HepG2 (cell line): ENCODE results near the gene ZNF546. TPM values are rescaled to one million over a fixed set of nuclear protein-coding genes. Genes with fewer than 3 reads are reported as not detected.
A peak's percentile ranks its signal among the peaks of the same experiment; 100 is the strongest.

Experiments used
- ASH2L ChIP-seq: fragments of 300-600, 200-600 bp; sonication (generic); IDR thresholded peaks from 2 replicates; pipeline ENCODE4 v1.7.0; 2017; ENCODE audit warnings: low read depth, mild to moderate bottlenecking, moderate library complexity, mixed read lengths, low read length; ENCODE audit not compliant: insufficient read length
- CBFB ChIP-seq: sonication (generic); formaldehyde crosslinking; IDR thresholded peaks from 2 replicates; pipeline ENCODE4 v1.4.0; 2020; ENCODE audit warnings: missing genetic modification reagents
- CENPT ChIP-seq: sonication (generic); formaldehyde crosslinking; IDR thresholded peaks from 2 replicates; pipeline ENCODE4 v1.8.0; 2022; ENCODE audit warnings: low read depth, mild to moderate bottlenecking, moderate library complexity, missing genetic modification reagents
- CENPX ChIP-seq: sonication (generic); formaldehyde crosslinking; IDR thresholded peaks from 2 replicates; pipeline ENCODE4 v1.9.0; 2021; ENCODE audit warnings: mild to moderate bottlenecking, missing genetic modification reagents, moderate library complexity
- DMAP1 ChIP-seq: IDR thresholded peaks from 2 replicates; pipeline ENCODE4 v1.6.1; 2016
- GTF3A ChIP-seq: sonication (generic); formaldehyde crosslinking; conservative IDR thresholded peaks from 2 replicates; pipeline ENCODE4 v1.4.0; 2020; ENCODE audit warnings: mild to moderate bottlenecking, missing genetic modification reagents
- HMGA1 ChIP-seq: sonication (generic); formaldehyde crosslinking; conservative IDR thresholded peaks from 2 replicates; pipeline ENCODE4 v1.4.0; 2020; ENCODE audit warnings: missing genetic modification reagents
- JARID2 ChIP-seq: sonication (generic); formaldehyde crosslinking; IDR thresholded peaks from 2 replicates; pipeline ENCODE4 v1.8.1; 2023; ENCODE audit warnings: missing genetic modification reagents, inconsistent platforms; ENCODE audit not compliant: insufficient replicate concordance
- MLLT10 ChIP-seq: sonication (generic); formaldehyde crosslinking; IDR thresholded peaks from 2 replicates; pipeline ENCODE4 v1.4.0; 2020; ENCODE audit warnings: missing genetic modification reagents
- MYC ChIP-seq: sonication (generic); formaldehyde crosslinking; IDR thresholded peaks from 2 replicates; pipeline ENCODE4 v1.9.0; 2021; ENCODE audit warnings: missing genetic modification reagents, borderline replicate concordance
- NONO ChIP-seq, 2 experiments: fragments of 450-650 bp in 1 of 2; sonication (generic) in 1 of 2; formaldehyde crosslinking in 1 of 2; IDR thresholded peaks in 1 of 2; conservative IDR thresholded peaks in 1 of 2; 2 replicates each; pipeline versions ENCODE4 v1.6.1 to v1.8.0; 2017 to 2022; ENCODE audit warnings: mild to moderate bottlenecking in 1 of 2, missing genetic modification reagents in 1 of 2, moderate library complexity in 1 of 2
- PRMT3 ChIP-seq: sonication (generic); formaldehyde crosslinking; IDR thresholded peaks from 2 replicates; pipeline ENCODE4 v1.8.1; 2022; ENCODE audit warnings: low read depth, mild to moderate bottlenecking, moderate library complexity, missing genetic modification reagents, borderline replicate concordance
- RFX1 ChIP-seq: fragments of 450-650 bp; IDR thresholded peaks from 2 replicates; pipeline ENCODE4 v1.6.1; 2017
- SP2 ChIP-seq: sonication (generic); formaldehyde crosslinking; IDR thresholded peaks from 2 replicates; pipeline ENCODE4 v1.5.1; 2020; ENCODE audit warnings: mild to moderate bottlenecking, missing genetic modification reagents
- SRF ChIP-seq: IDR thresholded peaks from 2 replicates; pipeline ENCODE4 v1.6.1; 2011; ENCODE audit warnings: mild to moderate bottlenecking, low read depth, low read length, moderate library complexity
- TGIF2 ChIP-seq: IDR thresholded peaks from 2 replicates; pipeline ENCODE4 v1.6.1; 2016; ENCODE audit warnings: control low read depth, missing compliant biosample characterization
- ZFY ChIP-seq: sonication (generic); formaldehyde crosslinking; IDR thresholded peaks from 2 replicates; pipeline ENCODE4 v1.4.0; 2020; ENCODE audit warnings: missing genetic modification reagents
- ZNF24 ChIP-seq: fragments of 450-650 bp; IDR thresholded peaks from 2 replicates; pipeline ENCODE4 v1.6.1; 2017; ENCODE audit warnings: antibody characterized with exemption, mild to moderate bottlenecking
- ZNF616 ChIP-seq: sonication (generic); formaldehyde crosslinking; IDR thresholded peaks from 2 replicates; pipeline ENCODE4 v1.5.0; 2020; ENCODE audit warnings: low read depth, mild to moderate bottlenecking, missing genetic modification reagents
- ZSCAN30 ChIP-seq: sonication (generic); formaldehyde crosslinking; IDR thresholded peaks from 2 replicates; pipeline ENCODE4 v1.5.0; 2020; ENCODE audit warnings: mild to moderate bottlenecking, missing genetic modification reagents
- polyA plus RNA-seq, 8 experiments: library from polyadenylated mRNA; depleted of rRNA in 3 of 8; stranded (reverse) in 7 of 8; unstranded in 1 of 8; fragments of >200 nt; fragmentation: Illumina TruSeq in 4 of 8; extraction: Trizol in 4 of 8; gene quantifications; 2 replicates each; pipeline versions ENCODE4 v1.2.1 to v1.2.3, GENCODE V29; 2011 to 2016; ENCODE audit warnings: low read depth in 4 of 8, missing spikeins in 1 of 8, mixed read lengths in 1 of 8; ENCODE audit not compliant: insufficient read depth in 1 of 8
- total RNA-seq, 5 experiments: library from RNA; depleted of rRNA; stranded (reverse); fragments of >200 nt; fragmentation: Illumina TruSeq; extraction: Trizol; gene quantifications; 2 replicates each; pipeline ENCODE4 v1.2.3, GENCODE V29; 2016; ENCODE audit warnings: low read depth in 1 of 5
- TF ChIP-seq, protein P1 (sequence below): IDR thresholded peaks from 2 replicates; pipeline ENCODE4 v1.6.1; 2016; ENCODE audit warnings: mild to moderate bottlenecking
- TF ChIP-seq, protein P2 (sequence below): sonication (generic); formaldehyde crosslinking; IDR thresholded peaks from 2 replicates; pipeline ENCODE4 v1.5.1; 2020; ENCODE audit warnings: mild to moderate bottlenecking, moderate library complexity, missing genetic modification reagents
- TF ChIP-seq, protein P3 (sequence below): sonication (generic); formaldehyde crosslinking; IDR thresholded peaks from 2 replicates; pipeline ENCODE4 v1.4.0; 2020; ENCODE audit warnings: mild to moderate bottlenecking, missing genetic modification reagents
- TF ChIP-seq, protein P4 (sequence below): sonication (generic); formaldehyde crosslinking; IDR thresholded peaks from 2 replicates; pipeline ENCODE4 v1.4.0; 2020; ENCODE audit warnings: low read depth, mild to moderate bottlenecking, missing genetic modification reagents
- TF ChIP-seq, protein P5 (sequence below): sonication (generic); formaldehyde crosslinking; conservative IDR thresholded peaks from 2 replicates; pipeline ENCODE4 v1.5.0; 2020; ENCODE audit warnings: missing genetic modification reagents

Gene ZNF546
- total and polyA plus RNA-seq, 2 of the 13 experiments (the other 11 are each of a cell fraction or from before 2014, with no cell fraction given) = 2.2 to 4.1 TPM

DNA sequence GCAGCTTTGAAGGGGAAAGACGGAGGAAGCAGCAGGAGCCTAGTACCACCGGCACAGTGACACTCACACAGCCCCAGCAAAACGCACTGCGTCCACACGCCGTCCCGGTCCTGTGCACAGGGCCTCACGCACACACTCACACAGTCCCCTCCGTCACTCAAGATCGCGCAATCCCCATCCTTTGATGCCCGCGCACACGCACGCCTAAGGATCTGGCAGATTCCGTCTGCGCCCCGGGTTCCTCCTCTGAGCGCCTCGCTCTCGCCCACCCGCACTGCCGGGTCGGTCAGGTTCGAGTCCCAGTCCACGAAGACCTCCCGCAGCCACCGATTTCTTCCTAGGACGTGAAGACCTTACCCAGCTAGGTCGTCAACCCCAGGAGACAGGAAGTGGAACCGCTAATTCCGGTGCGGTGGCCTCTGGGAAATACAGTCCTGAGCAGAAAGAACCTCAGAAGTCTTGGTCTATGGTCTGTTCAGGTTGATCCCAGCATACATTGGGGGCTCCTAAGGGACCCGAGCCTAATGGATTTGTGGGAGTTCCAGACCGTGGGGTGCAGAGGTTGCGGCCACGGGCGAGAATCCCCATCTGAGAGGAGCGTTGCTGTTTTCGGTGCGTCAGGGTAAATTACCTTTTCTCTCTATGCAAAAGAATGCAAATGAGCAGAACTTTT, 59.1 kb downstream of the ZNF546 start, which contains the start of gene ZNF780B (continued):
- TF ChIP-seq GTF3A (CRISPR knock-in tag) (no peak), JARID2 (no peak), ZFY (CRISPR knock-in tag) (peak; percentile 82), SP2 (no peak), ASH2L (peak; percentile 77), ZSCAN30 (CRISPR knock-in tag) (no peak), CENPT (no peak), HMGA1 (CRISPR knock-in tag) (no peak), CENPX (CRISPR knock-in tag) (no peak), SRF (no peak), TGIF2 (CRISPR knock-in tag) (no peak), DMAP1 (0 out of 2 replicates have a peak, but pooled peaks have one; percentile 41), CBFB (no peak), MYC (peak; percentile 71), ZNF24 (no peak), NONO (IDR thresholded peaks at IDR 0.05) (no peak), NONO (CRISPR knock-in tag; conservative IDR thresholded peaks at IDR 0.05) (no peak; the same call in 1 of the 2 replicates), ZNF616 (CRISPR knock-in tag) (no peak), MLLT10 (CRISPR knock-in tag) (no peak), RFX1 (no peak), PRMT3 (no peak)
- TF ChIP-seq, protein P1, sequence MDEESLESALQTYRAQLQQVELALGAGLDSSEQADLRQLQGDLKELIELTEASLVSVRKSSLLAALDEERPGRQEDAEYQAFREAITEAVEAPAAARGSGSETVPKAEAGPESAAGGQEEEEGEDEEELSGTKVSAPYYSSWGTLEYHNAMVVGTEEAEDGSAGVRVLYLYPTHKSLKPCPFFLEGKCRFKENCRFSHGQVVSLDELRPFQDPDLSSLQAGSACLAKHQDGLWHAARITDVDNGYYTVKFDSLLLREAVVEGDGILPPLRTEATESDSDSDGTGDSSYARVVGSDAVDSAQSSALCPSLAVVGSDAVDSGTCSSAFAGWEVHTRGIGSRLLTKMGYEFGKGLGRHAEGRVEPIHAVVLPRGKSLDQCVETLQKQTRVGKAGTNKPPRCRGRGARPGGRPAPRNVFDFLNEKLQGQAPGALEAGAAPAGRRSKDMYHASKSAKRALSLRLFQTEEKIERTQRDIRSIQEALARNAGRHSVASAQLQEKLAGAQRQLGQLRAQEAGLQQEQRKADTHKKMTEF (CRISPR knock-in tag) = peak; percentile 43; the same call in 1 of the 2 replicates
- TF ChIP-seq, protein P2, sequence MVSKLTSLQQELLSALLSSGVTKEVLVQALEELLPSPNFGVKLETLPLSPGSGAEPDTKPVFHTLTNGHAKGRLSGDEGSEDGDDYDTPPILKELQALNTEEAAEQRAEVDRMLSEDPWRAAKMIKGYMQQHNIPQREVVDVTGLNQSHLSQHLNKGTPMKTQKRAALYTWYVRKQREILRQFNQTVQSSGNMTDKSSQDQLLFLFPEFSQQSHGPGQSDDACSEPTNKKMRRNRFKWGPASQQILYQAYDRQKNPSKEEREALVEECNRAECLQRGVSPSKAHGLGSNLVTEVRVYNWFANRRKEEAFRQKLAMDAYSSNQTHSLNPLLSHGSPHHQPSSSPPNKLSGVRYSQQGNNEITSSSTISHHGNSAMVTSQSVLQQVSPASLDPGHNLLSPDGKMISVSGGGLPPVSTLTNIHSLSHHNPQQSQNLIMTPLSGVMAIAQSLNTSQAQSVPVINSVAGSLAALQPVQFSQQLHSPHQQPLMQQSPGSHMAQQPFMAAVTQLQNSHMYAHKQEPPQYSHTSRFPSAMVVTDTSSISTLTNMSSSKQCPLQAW = no peak
- TF ChIP-seq, protein P3, sequence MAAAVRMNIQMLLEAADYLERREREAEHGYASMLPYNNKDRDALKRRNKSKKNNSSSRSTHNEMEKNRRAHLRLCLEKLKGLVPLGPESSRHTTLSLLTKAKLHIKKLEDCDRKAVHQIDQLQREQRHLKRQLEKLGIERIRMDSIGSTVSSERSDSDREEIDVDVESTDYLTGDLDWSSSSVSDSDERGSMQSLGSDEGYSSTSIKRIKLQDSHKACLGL (CRISPR knock-in tag) = peak; percentile 87
- TF ChIP-seq, protein P4, sequence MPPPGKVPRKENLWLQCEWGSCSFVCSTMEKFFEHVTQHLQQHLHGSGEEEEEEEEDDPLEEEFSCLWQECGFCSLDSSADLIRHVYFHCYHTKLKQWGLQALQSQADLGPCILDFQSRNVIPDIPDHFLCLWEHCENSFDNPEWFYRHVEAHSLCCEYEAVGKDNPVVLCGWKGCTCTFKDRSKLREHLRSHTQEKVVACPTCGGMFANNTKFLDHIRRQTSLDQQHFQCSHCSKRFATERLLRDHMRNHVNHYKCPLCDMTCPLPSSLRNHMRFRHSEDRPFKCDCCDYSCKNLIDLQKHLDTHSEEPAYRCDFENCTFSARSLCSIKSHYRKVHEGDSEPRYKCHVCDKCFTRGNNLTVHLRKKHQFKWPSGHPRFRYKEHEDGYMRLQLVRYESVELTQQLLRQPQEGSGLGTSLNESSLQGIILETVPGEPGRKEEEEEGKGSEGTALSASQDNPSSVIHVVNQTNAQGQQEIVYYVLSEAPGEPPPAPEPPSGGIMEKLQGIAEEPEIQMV = peak; percentile 69; the same call in 1 of the 2 replicates
- TF ChIP-seq, protein P5, sequence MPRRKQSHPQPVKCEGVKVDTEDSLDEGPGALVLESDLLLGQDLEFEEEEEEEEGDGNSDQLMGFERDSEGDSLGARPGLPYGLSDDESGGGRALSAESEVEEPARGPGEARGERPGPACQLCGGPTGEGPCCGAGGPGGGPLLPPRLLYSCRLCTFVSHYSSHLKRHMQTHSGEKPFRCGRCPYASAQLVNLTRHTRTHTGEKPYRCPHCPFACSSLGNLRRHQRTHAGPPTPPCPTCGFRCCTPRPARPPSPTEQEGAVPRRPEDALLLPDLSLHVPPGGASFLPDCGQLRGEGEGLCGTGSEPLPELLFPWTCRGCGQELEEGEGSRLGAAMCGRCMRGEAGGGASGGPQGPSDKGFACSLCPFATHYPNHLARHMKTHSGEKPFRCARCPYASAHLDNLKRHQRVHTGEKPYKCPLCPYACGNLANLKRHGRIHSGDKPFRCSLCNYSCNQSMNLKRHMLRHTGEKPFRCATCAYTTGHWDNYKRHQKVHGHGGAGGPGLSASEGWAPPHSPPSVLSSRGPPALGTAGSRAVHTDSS (CRISPR knock-in tag) = no peak
